ENCODE results near the gene CMTM1. TPM values are rescaled to one million over a fixed set of nuclear protein-coding genes. Genes with fewer than 3 reads are reported as not detected.
A peak's percentile ranks its signal among the peaks of the same experiment; 100 is the strongest.

Gene CMTM1
- total and polyA plus RNA-seq, 2 experiments from 2014 or later: 1.4 to 1.9 TPM

- TF ChIP-seq ZNF331 (CRISPR knock-in tag; IDR thresholded peaks at IDR 0.05; ENCODE audit: low read depth): no peak
- no peak for TF ChIP-seq ETS1 (IDR thresholded peaks at IDR 0.05)
- TF ChIP-seq, protein P1, sequence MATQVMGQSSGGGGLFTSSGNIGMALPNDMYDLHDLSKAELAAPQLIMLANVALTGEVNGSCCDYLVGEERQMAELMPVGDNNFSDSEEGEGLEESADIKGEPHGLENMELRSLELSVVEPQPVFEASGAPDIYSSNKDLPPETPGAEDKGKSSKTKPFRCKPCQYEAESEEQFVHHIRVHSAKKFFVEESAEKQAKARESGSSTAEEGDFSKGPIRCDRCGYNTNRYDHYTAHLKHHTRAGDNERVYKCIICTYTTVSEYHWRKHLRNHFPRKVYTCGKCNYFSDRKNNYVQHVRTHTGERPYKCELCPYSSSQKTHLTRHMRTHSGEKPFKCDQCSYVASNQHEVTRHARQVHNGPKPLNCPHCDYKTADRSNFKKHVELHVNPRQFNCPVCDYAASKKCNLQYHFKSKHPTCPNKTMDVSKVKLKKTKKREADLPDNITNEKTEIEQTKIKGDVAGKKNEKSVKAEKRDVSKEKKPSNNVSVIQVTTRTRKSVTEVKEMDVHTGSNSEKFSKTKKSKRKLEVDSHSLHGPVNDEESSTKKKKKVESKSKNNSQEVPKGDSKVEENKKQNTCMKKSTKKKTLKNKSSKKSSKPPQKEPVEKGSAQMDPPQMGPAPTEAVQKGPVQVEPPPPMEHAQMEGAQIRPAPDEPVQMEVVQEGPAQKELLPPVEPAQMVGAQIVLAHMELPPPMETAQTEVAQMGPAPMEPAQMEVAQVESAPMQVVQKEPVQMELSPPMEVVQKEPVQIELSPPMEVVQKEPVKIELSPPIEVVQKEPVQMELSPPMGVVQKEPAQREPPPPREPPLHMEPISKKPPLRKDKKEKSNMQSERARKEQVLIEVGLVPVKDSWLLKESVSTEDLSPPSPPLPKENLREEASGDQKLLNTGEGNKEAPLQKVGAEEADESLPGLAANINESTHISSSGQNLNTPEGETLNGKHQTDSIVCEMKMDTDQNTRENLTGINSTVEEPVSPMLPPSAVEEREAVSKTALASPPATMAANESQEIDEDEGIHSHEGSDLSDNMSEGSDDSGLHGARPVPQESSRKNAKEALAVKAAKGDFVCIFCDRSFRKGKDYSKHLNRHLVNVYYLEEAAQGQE (IDR thresholded peaks at IDR 0.05; ENCODE audit: unreplicated experiment): no peak
- no peak for TF ChIP-seq CREB1 (CRISPR knock-in tag; IDR thresholded peaks at IDR 0.05; ENCODE audit: low read depth)
- TF ChIP-seq, protein P2, sequence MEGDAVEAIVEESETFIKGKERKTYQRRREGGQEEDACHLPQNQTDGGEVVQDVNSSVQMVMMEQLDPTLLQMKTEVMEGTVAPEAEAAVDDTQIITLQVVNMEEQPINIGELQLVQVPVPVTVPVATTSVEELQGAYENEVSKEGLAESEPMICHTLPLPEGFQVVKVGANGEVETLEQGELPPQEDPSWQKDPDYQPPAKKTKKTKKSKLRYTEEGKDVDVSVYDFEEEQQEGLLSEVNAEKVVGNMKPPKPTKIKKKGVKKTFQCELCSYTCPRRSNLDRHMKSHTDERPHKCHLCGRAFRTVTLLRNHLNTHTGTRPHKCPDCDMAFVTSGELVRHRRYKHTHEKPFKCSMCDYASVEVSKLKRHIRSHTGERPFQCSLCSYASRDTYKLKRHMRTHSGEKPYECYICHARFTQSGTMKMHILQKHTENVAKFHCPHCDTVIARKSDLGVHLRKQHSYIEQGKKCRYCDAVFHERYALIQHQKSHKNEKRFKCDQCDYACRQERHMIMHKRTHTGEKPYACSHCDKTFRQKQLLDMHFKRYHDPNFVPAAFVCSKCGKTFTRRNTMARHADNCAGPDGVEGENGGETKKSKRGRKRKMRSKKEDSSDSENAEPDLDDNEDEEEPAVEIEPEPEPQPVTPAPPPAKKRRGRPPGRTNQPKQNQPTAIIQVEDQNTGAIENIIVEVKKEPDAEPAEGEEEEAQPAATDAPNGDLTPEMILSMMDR (conservative IDR thresholded peaks at IDR 0.05; ENCODE audit: low read depth in 2 of 2): peak; percentile 26 to 48
- no peak for TF ChIP-seq JUNB (IDR thresholded peaks at IDR 0.05; ENCODE audit: unreplicated experiment)
- no peak for TF ChIP-seq NANOG (IDR thresholded peaks at IDR 0.05; ENCODE audit: borderline replicate concordance)
- TF ChIP-seq ZNF114 (CRISPR knock-in tag; IDR thresholded peaks at IDR 0.05): no peak
- TF ChIP-seq EZH2 (IDR thresholded peaks at IDR 0.05; ENCODE audit: low read depth, unreplicated experiment): no peak
- peaks cover 3% of the 10 kb centered on the region; the same call in 1 of the 2 replicates for H3K9me2 ChIP-seq (ENCODE audit: insufficient read depth)
- no peak overlapping the region for H3K4me3 ChIP-seq
- peaks cover 18% of the 10 kb centered on the region for H3K27me3 ChIP-seq (ENCODE audit: insufficient read depth)
- Mint-ChIP-seq H3K9me3 (peaks cover 12% of the 10 kb centered on the region; the same call in 2 of the 3 replicates), H3K27ac (no peak overlapping the region), H3K36me3 (ENCODE audit: low read depth) (peaks cover 5% of the 10 kb centered on the region; the same call in 2 of the 3 replicates), H3K4me3 (peak overlapping the region; percentile 72), H3K4me1 (peaks cover 21% of the 10 kb centered on the region), H3K27me3 (ENCODE audit: insufficient read depth, low read depth, poor library complexity) (peaks cover 29% of the 10 kb centered on the region)
- H3F3A ChIP-seq (replicated peaks; ENCODE audit: low read depth): peaks cover 20% of the 10 kb centered on the region; the same call in 1 of the 2 replicates
- 0 out of 2 replicates have a peak, but pooled peaks cover 5% of the 10 kb centered on the region for H4K20me1 ChIP-seq (replicated peaks; ENCODE audit: insufficient read depth)
- H2AFZ ChIP-seq: 0 out of 2 replicates have a peak overlapping the region, but pooled peaks have one; percentile 99
- H3K36me3 ChIP-seq (ENCODE audit: insufficient read depth): no peaks in the 10 kb centered on the region
- H3K4me2 ChIP-seq: peak overlapping the region; percentile 85
- H3K27ac ChIP-seq (ENCODE audit: low read depth): no peak overlapping the region
- DNase-seq (ENCODE audit: low spot score) (peak; percentile 65), ATAC-seq (peak; percentile 19)
- no peaks in the 10 kb centered on the region; the same call in 1 of the 2 replicates for H3K79me2 ChIP-seq (replicated peaks; ENCODE audit: insufficient read depth)
- H3K4me1 ChIP-seq (ENCODE audit: insufficient read depth): peaks cover 11% of the 10 kb centered on the region
These were observed 14.9 kb upstream of the CMTM1 start for GRCh38 chr16:66551348-66551759.
